AG08395 (cell line): ENCODE data around the gene RAB3B.
"Not testable (repeated sequence)": the region's sequence is repeated elsewhere in the genome, so short reads cannot be mapped to it uniquely, and the experiment has no call there.

Source experiments
- DNase-seq: peaks from one replicate; pipeline ENCODE4 v3.0.0; 2012; ENCODE audit warnings: mixed read lengths, low spot score

Gene RAB3B

GRCh38 chr1:51989582-51990477 is 670 bp downstream of the RAB3B start:
- DNase-seq = no peak

- DNase-seq = no peak
Measured at GRCh38 chr1:51988254-51988653, 2.2 kb downstream of the RAB3B start.

DNA sequence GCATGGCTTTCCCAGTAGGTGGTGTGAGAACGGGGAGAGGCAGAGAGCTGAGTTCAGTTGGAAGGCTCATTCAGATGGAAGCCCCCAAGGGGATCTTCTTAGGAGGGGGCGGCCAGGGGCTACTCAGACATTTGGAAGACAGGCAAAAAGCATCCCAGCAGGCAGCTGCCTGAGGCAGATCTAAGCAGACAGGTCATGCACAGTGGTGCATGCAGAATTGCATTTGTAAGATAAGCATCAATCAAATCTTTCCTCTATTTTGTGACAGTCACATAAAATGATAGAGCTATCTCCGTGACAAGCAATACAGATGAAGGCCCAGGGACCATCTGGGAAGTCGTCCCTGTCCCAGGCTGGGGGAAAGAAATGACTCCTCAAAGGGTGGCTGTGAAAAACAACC is 3.8 kb downstream of the RAB3B start:
- DNase-seq = no peak

- no peak for DNase-seq
Measured at GRCh38 chr1:51982161-51982560, 8.3 kb downstream of the RAB3B start.

DNA sequence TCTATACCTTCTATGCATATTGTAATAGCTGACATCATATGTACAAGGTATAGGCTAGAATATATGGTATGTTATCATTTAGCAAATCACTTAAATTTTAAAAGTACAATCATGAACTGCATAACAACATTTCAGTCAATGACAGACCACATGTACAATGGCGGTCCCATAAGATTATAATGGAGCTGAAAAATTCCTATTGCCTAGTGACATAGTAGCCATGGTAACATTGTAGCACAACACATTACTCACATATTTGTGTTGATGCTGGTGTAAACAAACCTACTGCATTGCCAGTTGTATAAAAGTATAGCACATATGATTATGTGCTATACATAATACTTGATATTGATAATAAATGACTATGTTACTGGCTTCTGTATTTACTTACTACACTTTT is 8.9 kb downstream of the RAB3B start:
- no peak for DNase-seq

DNA sequence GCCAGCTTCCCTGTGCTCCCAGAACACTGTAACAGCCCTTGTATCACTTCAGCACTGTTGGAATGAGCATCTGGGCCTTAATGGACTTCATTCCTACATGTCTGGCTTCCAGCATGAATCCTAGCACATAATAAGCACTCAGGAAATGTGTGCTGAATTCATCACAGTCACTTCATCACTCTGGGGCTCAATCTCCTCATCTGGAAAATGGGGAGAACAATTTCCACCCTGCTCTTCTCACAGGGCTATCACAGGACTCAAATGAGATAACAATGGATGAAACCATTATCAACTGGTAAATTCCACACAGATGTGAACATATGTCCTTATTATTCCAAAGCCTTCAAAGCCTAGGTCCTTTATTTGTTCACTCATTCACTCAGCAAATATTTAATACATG is 12.4 kb downstream of the RAB3B start:
- DNase-seq = no peak

DNA sequence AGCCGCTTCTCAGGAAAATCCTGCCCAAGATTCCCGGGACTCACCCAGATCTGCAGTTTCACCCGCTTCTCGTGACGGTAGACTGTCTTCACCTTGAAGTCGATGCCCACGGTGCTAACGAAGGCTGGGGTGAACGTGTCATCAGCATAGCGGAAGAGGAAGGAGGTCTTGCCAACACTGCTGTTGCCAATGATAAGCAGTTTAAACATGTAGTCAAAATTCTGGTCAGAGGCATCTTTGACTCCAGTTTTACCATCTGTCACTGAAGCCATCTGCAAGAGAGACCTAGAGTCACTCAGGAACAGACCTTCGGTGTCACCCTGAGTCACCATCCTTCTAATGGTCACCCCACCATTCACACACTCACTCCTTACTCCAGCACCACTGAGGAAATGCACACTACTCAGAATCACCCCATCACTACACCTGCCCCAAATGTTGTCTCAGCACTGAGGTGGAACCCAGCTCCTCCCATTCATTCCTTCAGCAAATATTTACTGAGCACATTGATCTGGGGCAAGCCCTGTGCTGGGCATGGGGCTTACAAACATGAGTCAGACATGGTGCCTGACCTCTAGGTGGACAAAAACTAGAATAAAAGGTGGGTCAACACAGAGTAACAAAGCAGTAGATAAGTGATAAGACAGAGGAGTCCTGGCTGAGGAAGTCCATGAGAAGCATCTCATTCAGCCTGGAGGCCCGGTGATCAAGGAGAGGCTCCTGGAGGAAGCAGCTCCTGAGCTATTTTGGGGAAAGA is 13.5 kb downstream of the RAB3B start:
- DNase-seq = no peak

- no peak for DNase-seq
Measured at GRCh38 chr1:51973587-51974474, 16.7 kb downstream of the RAB3B start.

- peak; percentile 97 for DNase-seq
Measured at GRCh38 chr1:51969038-51969705, 21.3 kb downstream of the RAB3B start.

DNA sequence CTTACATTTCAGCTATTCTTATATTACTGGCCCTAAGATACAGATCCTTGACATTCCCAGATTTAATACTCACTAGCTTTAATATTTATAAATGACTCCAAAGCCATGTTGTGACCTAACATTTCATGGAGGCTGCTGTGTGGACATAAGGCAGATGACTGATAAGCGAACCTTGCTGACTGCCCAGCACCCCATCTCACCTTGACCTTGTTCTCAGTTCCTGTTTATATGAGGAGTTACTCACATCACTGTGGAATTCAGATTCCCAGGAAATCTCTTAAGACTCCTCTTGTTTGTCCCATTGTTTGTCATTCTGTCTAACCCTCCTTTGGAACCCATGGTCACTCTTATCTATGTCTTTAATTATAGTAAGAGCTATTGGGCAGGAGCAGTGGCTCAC is 21.9 kb downstream of the RAB3B start:
- DNase-seq = no peak

DNA sequence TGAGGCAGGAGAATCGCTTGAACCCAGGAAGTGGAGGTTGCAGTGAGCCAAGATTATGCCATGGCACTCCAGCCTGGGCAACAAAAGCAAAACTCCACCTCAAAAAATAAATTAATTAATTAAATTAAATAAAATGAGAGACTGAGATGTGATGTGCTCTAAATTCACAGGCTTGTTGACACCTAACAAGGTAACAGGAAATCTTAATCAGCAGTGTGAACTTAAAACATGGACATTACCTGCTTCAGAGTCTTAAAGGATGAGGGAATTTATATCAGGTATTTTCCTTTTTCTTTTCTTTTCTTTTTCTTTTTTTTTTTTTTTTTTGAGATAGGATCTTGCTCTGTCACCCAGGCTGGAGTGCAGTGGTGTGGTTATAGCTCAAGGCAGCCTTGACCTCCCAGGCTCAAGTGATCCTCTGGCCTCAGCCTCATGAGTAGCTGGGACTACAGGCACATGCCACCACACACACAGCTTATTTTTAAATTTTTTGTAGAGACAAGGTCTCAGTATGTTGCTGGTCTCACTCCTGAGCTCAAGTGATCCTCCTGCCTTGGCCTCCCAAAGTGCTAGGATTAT is 23.2 kb downstream of the RAB3B start:
- not testable (repeated sequence) for DNase-seq

- DNase-seq = no peak
Measured at GRCh38 chr1:51966559-51966958, 23.9 kb downstream of the RAB3B start.

- no peak for DNase-seq
Measured at GRCh38 chr1:51964309-51964696, 26.2 kb downstream of the RAB3B start.

DNA sequence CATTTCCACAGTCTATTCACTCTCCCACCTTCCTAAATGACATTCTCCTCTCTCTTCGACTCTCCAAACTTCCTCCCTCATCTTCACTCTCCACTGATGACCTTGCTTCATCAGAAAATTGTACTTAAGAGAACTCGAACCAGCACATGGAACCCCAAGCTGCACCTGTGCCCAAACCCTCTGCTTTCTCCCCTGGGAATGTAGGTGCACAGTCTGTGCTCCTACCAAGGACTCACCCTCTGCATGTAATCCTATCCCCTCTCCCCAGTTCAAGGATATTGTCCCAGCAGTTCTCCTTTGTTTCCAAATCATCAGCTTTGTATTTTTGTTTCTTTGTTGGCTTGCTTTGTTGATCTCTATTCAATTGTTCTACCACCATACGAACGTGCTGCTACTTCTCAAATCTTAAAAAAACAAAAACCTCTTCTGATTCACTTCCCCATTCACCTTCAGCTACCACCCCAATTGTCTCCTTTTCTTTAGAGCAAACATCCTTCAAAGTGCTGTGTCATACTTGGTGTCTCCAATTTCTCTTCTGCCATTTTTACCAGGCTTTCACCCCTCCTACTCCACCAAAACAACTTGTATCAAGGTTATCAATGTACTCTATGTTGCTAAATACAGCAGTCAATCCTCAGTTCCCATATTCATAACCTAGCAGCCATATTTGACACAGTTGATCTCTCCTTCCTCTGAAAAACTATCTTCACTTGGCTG is 26.8 kb downstream of the RAB3B start:
- DNase-seq = no peak

- DNase-seq = no peak
Measured at GRCh38 chr1:51962486-51963356, 27.8 kb downstream of the RAB3B start.

GRCh38 chr1:51961954-51962353 is 28.5 kb downstream of the RAB3B start:
- DNase-seq = no peak

- no peak for DNase-seq
Measured at GRCh38 chr1:51961231-51961630, 29.3 kb downstream of the RAB3B start.

DNA sequence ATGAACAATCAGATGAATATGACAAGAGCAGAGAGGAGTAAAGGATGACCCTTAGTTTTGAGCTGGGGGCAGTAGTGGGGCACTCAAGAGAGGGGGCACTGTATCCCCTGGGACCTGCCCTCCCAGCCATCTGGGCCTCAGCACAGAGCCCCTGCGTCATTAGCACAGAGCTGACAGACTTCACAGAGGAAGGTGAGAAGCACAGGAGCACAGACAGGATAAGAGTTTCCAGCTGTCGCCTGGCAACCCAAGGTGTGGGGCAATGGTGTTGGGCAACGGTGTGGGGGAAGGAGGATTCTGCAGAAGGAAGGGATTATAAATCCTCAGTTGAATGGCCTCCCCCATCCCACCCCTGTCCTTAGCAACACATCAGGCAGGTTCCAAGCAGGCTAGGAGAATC is 30.2 kb downstream of the RAB3B start:
- no peak for DNase-seq

DNA sequence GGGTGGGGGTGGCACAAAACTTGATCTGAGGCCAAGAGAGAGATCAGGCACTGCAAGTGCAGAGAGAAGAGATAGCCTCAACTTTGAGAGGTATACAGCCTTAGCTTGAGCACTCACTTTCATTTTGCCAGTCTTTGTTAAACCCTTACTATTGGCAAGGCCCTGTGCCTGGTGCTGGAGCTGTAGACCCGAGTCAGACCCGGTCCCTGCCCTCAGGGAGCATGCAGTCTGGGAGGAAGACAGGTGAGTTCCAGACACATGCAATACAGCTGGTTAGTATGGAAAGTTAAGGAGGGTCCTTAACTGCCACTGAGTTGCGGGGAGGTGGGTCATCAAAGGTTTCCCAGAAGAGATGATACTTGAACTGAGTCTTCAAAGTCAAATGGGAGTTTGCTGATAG is 31.7 kb downstream of the RAB3B start:
- DNase-seq = no peak

- DNase-seq = no peak
Measured at GRCh38 chr1:51957618-51958017, 32.9 kb downstream of the RAB3B start.
